Adrenal gland (tissue), 12 donors: Measurements from ENCODE around the gene TACR2. TPM values are rescaled to one million over a fixed set of nuclear protein-coding genes. Genes with fewer than 3 reads are reported as not detected.

Source experiments
- DNase-seq, 7 donors: peaks; one replicate each; pipeline ENCODE4 v3.0.0-alpha.2; 2019 to 2020
- H3K27ac ChIP-seq, 5 donors: fragments of 200-600 bp; sonication (generic) in 4 of 5; 1 replicate in 3 of 5; 2 replicates in 2 of 5; pipeline versions ENCODE4 v1.5.1 to v1.8.0; 2016 to 2020; ENCODE audit warnings: mild to moderate bottlenecking in 1 of 5
- H3K27me3 ChIP-seq: fragments of 200-600 bp; 2 replicates; pipeline ENCODE4 v1.8.0; 2021
- H3K36me3 ChIP-seq, 2 donors: fragments of 200-600 bp; replicated peaks in 1 of 2; 1 replicate in 1 of 2; 2 replicates in 1 of 2; pipeline versions ENCODE4 v1.5.1 to v1.8.0; 2018 to 2022
- H3K4me1 ChIP-seq, 2 donors: fragments of 200-600 bp; replicated peaks in 1 of 2; 1 replicate in 1 of 2; 2 replicates in 1 of 2; pipeline versions ENCODE4 v1.5.1 to v1.8.0; 2018 to 2021
- H3K4me3 ChIP-seq, 4 donors: fragments of 200-600 bp; sonication (generic) in 3 of 4; one replicate each; pipeline ENCODE4 v1.5.1; 2016 to 2018
- H3K9me3 ChIP-seq, 3 donors: fragments of 200-600 bp; sonication (generic) in 1 of 3; replicated peaks in 1 of 3; 1 replicate in 2 of 3; 2 replicates in 1 of 3; pipeline versions ENCODE4 v1.5.1 to v1.8.0; 2016 to 2021
- POLR2A ChIP-seq, 2 donors: fragments of 450-650 bp; IDR thresholded peaks; one replicate each; pipeline ENCODE4 v1.6.1; 2017; ENCODE audit warnings: antibody characterized with exemption in 2 of 2, mild to moderate bottlenecking in 2 of 2, moderate library complexity in 1 of 2
- WGBS, 4 donors: extraction: QIAGEN DNeasy Blood & Tissue Kit in 2 of 4; methylation state at CpG; one replicate each; pipeline versions ENCODE4 v1.1.5 to v1.1.7; 2013 to 2017; 5-methylcytosine and 5-hydroxymethylcytosine counted together
- intact Hi-C, 2 donors: fragments of 100-400 bp; cut with DNase I; formaldehyde crosslinking; loops; one replicate each; pipeline versions ENCODE4 v1.14.1 to v1.15.0; 2022 to 2023
- polyA plus RNA-seq, 3 donors: library from polyadenylated mRNA; stranded (reverse); fragments of 200-250 nt in 2 of 3; fragments of 350-450 nt in 1 of 3; fragmentation: Illumina TruSeq in 1 of 3; extraction: RNeasy Lipid Tissue Mini Kit (QIAGEN cat#74804) in 1 of 3; gene quantifications; one replicate each; pipeline ENCODE4 v1.2.3, GENCODE V29; 2013 to 2014
- total RNA-seq, 9 donors: library from RNA; depleted of rRNA in 4 of 9; stranded (reverse); fragments of >200 nt in 4 of 9; fragments of 120-200 nt in 1 of 9; fragmentation: NEBNext Ultra II Directional in 1 of 9; extraction: Animal tissue kit (Norgen Biotek cat#: 25700) in 1 of 9; gene quantifications; one replicate each; pipeline versions ENCODE4 v1.1.0 to v1.2.4, GENCODE V29; 2013 to 2023
- TF ChIP-seq, protein P1 (sequence below), 6 experiments: fragments of 450-650 bp in 4 of 6; fragments of 200-600 bp in 2 of 6; sonication (generic) in 1 of 6; IDR thresholded peaks; 1 replicate in 5 of 6; 2 replicates in 1 of 6; pipeline versions ENCODE4 v1.5.1 to v1.8.0; 2016 to 2021; ENCODE audit warnings: antibody characterized with exemption in 6 of 6, mild to moderate bottlenecking in 2 of 6, moderate library complexity in 1 of 6
- donor health status: healthy with polysubstance abuse.
- donor health status: Bipolar disorder and iron deficiency.
- donor health status: DM: yes; HTN: yes; CAD: no.
- donor health status: DM: no; HTN: no; CAD: no.
- donor health status: DM: no; HTN: no; CAD: no.
- donor health status: DM: yes; HTN: yes; CAD: no.

Gene TACR2
- total and polyA plus RNA-seq, 12 donors = 0.11 to 0.55 (median 0.35) TPM; not detected in 3

DNA sequence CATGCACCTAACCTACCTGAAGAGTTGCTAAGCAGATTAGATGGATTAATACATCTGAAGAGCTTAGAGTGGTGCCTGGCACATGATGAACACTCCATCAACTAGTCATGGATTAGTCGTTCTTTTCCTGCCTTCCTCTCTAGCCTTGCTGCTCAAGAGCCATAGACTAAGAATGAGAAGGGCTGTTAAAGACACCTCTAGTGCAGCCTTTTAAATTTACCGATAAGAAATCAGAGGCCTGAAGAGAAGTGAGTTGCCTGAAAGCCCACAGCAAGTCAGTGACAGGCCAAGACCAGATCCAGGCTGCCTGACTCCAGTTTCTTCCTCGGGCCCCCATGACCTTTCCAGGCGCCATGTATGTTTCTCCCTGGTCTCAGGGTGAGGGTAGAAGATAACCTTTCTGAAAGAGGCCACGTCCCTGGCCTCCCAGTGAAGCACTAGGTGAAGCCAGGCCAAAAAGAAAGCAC is 41.1 kb upstream of the TACR2 start:
- TF ChIP-seq, protein P1, sequence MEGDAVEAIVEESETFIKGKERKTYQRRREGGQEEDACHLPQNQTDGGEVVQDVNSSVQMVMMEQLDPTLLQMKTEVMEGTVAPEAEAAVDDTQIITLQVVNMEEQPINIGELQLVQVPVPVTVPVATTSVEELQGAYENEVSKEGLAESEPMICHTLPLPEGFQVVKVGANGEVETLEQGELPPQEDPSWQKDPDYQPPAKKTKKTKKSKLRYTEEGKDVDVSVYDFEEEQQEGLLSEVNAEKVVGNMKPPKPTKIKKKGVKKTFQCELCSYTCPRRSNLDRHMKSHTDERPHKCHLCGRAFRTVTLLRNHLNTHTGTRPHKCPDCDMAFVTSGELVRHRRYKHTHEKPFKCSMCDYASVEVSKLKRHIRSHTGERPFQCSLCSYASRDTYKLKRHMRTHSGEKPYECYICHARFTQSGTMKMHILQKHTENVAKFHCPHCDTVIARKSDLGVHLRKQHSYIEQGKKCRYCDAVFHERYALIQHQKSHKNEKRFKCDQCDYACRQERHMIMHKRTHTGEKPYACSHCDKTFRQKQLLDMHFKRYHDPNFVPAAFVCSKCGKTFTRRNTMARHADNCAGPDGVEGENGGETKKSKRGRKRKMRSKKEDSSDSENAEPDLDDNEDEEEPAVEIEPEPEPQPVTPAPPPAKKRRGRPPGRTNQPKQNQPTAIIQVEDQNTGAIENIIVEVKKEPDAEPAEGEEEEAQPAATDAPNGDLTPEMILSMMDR (IDR thresholded peaks at IDR 0.05) = no peak
- TF ChIP-seq POLR2A (IDR thresholded peaks at IDR 0.05) = no peak
- WGBS, 4 donors = 58 to 86% (median 70%) methylated on average over 5 of the region's 5 CpGs
- intact Hi-C loops = no loop called here
- Histone ChIP-seq H3K9me3 (no peaks in the 10 kb centered on the region), H3K4me3 (no peak overlapping the region), H3K4me1 (peaks cover 11 to 17% of the 10 kb centered on the region in 2 donors), H3K27ac (no peak overlapping the region), H3K27me3 (no peaks in the 10 kb centered on the region), H3K36me3 (no peaks in the 10 kb centered on the region)
- no peak for DNase-seq

DNA sequence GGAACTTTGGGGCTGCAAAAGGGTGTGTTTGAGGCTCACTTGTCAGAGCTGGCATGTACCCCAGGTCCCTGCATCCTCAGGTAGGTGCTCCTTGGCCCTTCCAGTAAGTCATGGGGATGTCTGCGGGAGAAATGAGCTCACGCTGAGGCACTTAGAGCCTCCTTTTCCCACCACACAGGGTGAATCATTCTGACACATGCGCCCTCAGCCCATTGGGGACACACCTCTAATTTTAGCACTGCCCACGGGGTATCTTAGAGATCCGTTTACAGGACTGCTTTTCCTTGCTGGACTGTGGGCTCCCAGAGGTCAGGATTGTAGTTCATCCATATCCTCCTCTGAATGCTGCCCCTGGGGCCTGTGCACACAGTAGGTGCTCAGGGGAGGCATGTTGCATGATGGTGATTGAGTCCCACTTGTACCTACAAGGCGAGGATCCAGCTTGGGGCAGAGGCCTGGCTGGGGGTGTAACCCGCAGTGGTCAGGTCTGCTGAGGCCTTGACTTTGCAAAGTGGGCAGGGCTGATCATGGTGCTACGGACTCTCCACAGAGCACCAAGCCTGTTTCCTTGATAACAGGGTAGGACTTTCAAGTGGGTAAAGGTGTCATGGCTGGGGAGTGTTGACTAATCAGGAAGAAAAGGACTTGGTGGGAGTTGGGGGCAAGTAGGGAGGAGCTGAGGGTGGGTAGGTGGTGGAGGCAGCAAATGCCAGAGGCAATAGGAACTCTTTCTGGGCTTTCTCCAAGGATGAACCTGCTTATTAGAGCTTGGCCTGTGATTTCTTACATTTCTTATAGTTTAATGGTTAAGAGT is 40.4 kb upstream of the TACR2 start:
- Histone ChIP-seq H3K27me3 (no peaks in the 10 kb centered on the region), H3K9me3 (no peaks in the 10 kb centered on the region), H3K4me1 (peaks cover 11 to 19% of the 10 kb centered on the region in 2 donors), H3K4me3 (no peak overlapping the region), H3K36me3 (no peaks in the 10 kb centered on the region), H3K27ac (no peak overlapping the region)
- 90 to 97% (median 93%) methylated on average over 6 to 8 of the region's 8 CpGs for WGBS, 4 donors
- no peak for DNase-seq
- intact Hi-C loops = no loop called here
- TF ChIP-seq, protein P1 (IDR thresholded peaks at IDR 0.05) = no peak
- no peak for TF ChIP-seq POLR2A (IDR thresholded peaks at IDR 0.05)

DNA sequence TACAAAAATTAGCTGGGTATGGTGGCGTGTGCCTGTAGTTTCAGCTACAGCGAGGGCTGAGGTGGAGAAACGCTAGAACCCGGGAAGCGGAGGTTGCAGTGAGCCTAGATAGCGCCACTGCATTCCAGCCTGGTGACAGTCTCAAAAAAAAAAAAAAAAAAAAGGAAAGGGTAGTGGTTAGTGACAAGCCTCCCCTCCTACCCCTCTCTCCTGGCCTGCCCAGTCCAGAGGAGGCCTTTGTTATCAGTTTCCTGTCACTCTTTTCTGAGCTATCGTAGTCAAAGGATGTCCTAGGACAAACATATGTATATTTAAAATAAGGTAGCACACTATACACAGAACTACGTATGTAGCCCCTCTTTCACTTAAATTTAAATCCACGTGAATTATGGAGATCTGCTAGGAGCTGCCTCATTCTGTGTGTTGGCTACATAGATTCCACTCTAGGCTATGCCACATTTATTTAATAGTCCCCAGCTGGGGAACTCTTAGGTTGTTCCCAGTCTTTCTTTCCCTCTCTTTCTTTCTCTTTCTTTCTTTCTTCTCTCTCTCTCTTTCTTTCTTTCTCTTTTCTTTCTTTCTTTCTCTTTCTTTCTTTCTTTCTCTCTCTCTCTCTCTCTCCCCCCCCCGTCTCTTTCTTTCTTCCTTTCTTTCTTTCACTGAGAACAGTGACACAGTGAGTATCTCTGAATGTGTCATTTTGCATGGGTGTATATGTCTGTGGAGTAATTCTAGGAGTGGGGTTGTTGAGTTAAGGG is 38.5 kb upstream of the TACR2 start:
- Histone ChIP-seq H3K27ac (no peak overlapping the region), H3K4me3 (no peak overlapping the region), H3K4me1 (peaks cover 7 to 22% of the 10 kb centered on the region in 2 donors), H3K9me3 (no peaks in the 10 kb centered on the region), H3K36me3 (no peaks in the 10 kb centered on the region), H3K27me3 (no peaks in the 10 kb centered on the region)
- 73 to 86% (median 83%) methylated on average over 10 of the region's 10 CpGs for WGBS, 4 donors
- no peak for TF ChIP-seq POLR2A (IDR thresholded peaks at IDR 0.05)
- TF ChIP-seq, protein P1 (IDR thresholded peaks at IDR 0.05) = no peak
- DNase-seq = no peak
- intact Hi-C loops = no loop called here

DNA sequence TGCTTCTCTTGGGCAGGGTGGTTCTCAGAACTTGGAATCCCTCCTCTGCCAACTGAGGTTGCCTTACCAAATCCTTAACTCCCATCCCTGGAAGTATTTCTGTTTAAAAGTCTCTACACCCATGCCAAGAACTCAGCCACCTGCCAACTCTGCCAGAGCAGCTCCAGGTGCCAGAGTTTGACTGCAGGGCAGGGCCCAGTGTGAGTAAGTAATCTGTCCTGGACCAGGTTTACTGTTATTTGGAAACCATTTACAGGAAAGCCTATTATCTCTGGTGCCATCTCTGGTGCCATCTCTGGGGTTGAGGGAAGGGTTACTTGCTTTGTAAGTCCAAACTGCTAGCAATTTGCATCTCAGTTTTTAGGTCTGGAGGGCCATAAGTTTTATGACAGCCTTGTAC is 37.1 kb upstream of the TACR2 start:
- Histone ChIP-seq H3K9me3 (no peaks in the 10 kb centered on the region), H3K4me3 (no peak overlapping the region), H3K4me1 (peaks cover 6 to 20% of the 10 kb centered on the region in 2 donors), H3K27ac (no peak overlapping the region), H3K36me3 (no peaks in the 10 kb centered on the region), H3K27me3 (no peaks in the 10 kb centered on the region)
- intact Hi-C loops = no loop called here
- TF ChIP-seq, protein P1 (IDR thresholded peaks at IDR 0.05) = no peak
- TF ChIP-seq POLR2A (IDR thresholded peaks at IDR 0.05) = no peak
- no peak for DNase-seq
